Gastroesophageal sphincter (tissue), 3 donors: ENCODE data around the gene AGFG2.

ENCODE experiments used
- CTCF ChIP-seq, 4 experiments: fragments of 200-600 bp in 2 of 4; fragments of 450-650 bp in 2 of 4; sonication (generic) in 1 of 4; IDR thresholded peaks; one replicate each; pipeline ENCODE4 v1.5.1; 2017 to 2019; ENCODE audit warnings: antibody characterized with exemption in 4 of 4, mild to moderate bottlenecking in 2 of 4, moderate library complexity in 2 of 4
- EP300 ChIP-seq: sonication (generic); formaldehyde crosslinking; IDR thresholded peaks from one replicate; pipeline ENCODE4 v1.6.1; 2017; ENCODE audit warnings: antibody characterized with exemption, mild to moderate bottlenecking
- POLR2A ChIP-seq, 2 donors: fragments of 450-650 bp; IDR thresholded peaks; one replicate each; pipeline ENCODE4 v1.6.1; 2017; ENCODE audit warnings: antibody characterized with exemption in 2 of 2, mild to moderate bottlenecking in 2 of 2, moderate library complexity in 1 of 2
- POLR2AphosphoS5 ChIP-seq: sonication (generic); formaldehyde crosslinking; IDR thresholded peaks from one replicate; pipeline ENCODE4 v1.6.1; 2017; ENCODE audit warnings: antibody characterized with exemption

- TF ChIP-seq CTCF (IDR thresholded peaks at IDR 0.05) (no peak), POLR2A (IDR thresholded peaks at IDR 0.05) (no peak), EP300 (no peak), POLR2AphosphoS5 (no peak)
These were observed 50.4 kb downstream of the AGFG2 start for GRCh38 chr7:100589341-100589947.
